ENCODE results near the gene EXOC6B. TPM values are rescaled to one million over a fixed set of nuclear protein-coding genes. Genes with fewer than 3 reads are reported as not detected.

EXOC6B gene
- total and polyA plus RNA-seq, 10 of the 15 experiments (the other 5 are each of a cell fraction or from before 2014, with no cell fraction given) = 0.23 to 2.2 (median 1.2) TPM

- H3K4me3 ChIP-seq = no peak overlapping the region
- DNase-seq (ENCODE audit: low read depth, low spot score) (no peak), FAIRE-seq (peak; percentile 38), ATAC-seq (no peak)
- ChIA-PET POLR2A (no interaction called here), SMC1A (ENCODE audit: uncharacterized antibody, unreplicated experiment) (no interaction called here), RAD21 (ENCODE audit: unreplicated experiment) (no interaction called here), CTCF (no interaction called here)
- H3K9ac ChIP-seq (ENCODE audit: control insufficient read depth, insufficient read depth, low read length) = no peak overlapping the region
- BruUV-seq (replicated peaks) = no TSS peak
- H2AFZ ChIP-seq (ENCODE audit: control insufficient read depth, low read depth, low read length) = no peak overlapping the region
- H3K36me3 ChIP-seq (ENCODE audit: control insufficient read depth in 2 of 2, insufficient read depth in 2 of 2, low read length in 1 of 2) = no peaks in the 10 kb centered on the region
- no peaks in the 10 kb centered on the region for H3K9me3 ChIP-seq (replicated peaks; ENCODE audit: control insufficient read depth, insufficient read depth, low read length)
- in situ Hi-C loops (cut with MboI) (no loop called here), intact Hi-C loops (cut with micrococcal nuclease; ENCODE audit: unreplicated experiment) (no loop called here)
- no peaks in the 10 kb centered on the region for H3K27me3 ChIP-seq (replicated peaks in 1 of 2; ENCODE audit: control insufficient read depth in 2 of 2, insufficient read depth in 2 of 2, low read length in 1 of 2)
- H3K27ac ChIP-seq (ENCODE audit: control insufficient read depth, insufficient read depth) = no peak overlapping the region
- no peak for TF ChIP-seq RBBP5 (conservative IDR thresholded peaks at IDR 0.05)
- no peak for TF ChIP-seq MEF2B (IDR thresholded peaks at IDR 0.05; ENCODE audit: partially characterized antibody, poor library complexity, severe bottlenecking)
- no peak for TF ChIP-seq NKRF (conservative IDR thresholded peaks at IDR 0.05)
- no peaks in the 10 kb centered on the region for H3K79me2 ChIP-seq (ENCODE audit: control insufficient read depth, insufficient read depth, low read length)
- H4K20me1 ChIP-seq (ENCODE audit: control insufficient read depth, insufficient read depth) = no peaks in the 10 kb centered on the region
- H3K4me1 ChIP-seq (ENCODE audit: control insufficient read depth, insufficient read depth, low read length) = no peaks in the 10 kb centered on the region
- 94% methylated on average over 2 of the region's 2 CpGs for WGBS (ENCODE audit: insufficient coverage, insufficient replicate concordance, low lambda C conversion rate, missing lambda C conversion rate)
- no peak overlapping the region for H3K4me2 ChIP-seq (ENCODE audit: control insufficient read depth, insufficient read depth)
Observed at GRCh38 chr2:72497763-72498162, 328.1 kb downstream of the EXOC6B start.

- ChIA-PET POLR2A (no interaction called here), CTCF (no interaction called here), SMC1A (ENCODE audit: uncharacterized antibody, unreplicated experiment) (no interaction called here), RAD21 (ENCODE audit: unreplicated experiment) (no interaction called here)
- intact Hi-C loops (cut with micrococcal nuclease; ENCODE audit: unreplicated experiment) (no loop called here), in situ Hi-C loops (cut with MboI) (no loop called here)
- H3K36me3 ChIP-seq (ENCODE audit: control insufficient read depth in 2 of 2, insufficient read depth in 2 of 2, low read length in 1 of 2) = no peaks in the 10 kb centered on the region
- BruUV-seq (replicated peaks) = no TSS peak
- no peaks in the 10 kb centered on the region for H3K27me3 ChIP-seq (replicated peaks in 1 of 2; ENCODE audit: control insufficient read depth in 2 of 2, insufficient read depth in 2 of 2, low read length in 1 of 2)
- no peak for ATAC-seq
- no peak for DNase-seq (ENCODE audit: low read depth, low spot score)
- H3K4me2 ChIP-seq (ENCODE audit: control insufficient read depth, insufficient read depth) = no peak overlapping the region
- no peaks in the 10 kb centered on the region for H4K20me1 ChIP-seq (ENCODE audit: control insufficient read depth, insufficient read depth)
- H3K9me3 ChIP-seq (replicated peaks; ENCODE audit: control insufficient read depth, insufficient read depth, low read length) = no peaks in the 10 kb centered on the region
- no peak overlapping the region for H2AFZ ChIP-seq (ENCODE audit: control insufficient read depth, low read depth, low read length)
- H3K79me2 ChIP-seq (ENCODE audit: control insufficient read depth, insufficient read depth, low read length) = no peaks in the 10 kb centered on the region
- H3K27ac ChIP-seq (ENCODE audit: control insufficient read depth, insufficient read depth) = no peak overlapping the region
- no peak overlapping the region for H3K9ac ChIP-seq (ENCODE audit: control insufficient read depth, insufficient read depth, low read length)
- H3K4me3 ChIP-seq = no peak overlapping the region
- no peaks in the 10 kb centered on the region for H3K4me1 ChIP-seq (ENCODE audit: control insufficient read depth, insufficient read depth, low read length)
- no peak for FAIRE-seq
- no peak for TF ChIP-seq NFYA (IDR thresholded peaks at IDR 0.05; ENCODE audit: borderline replicate concordance, low read depth, low read length)
- TF ChIP-seq KAT2A (conservative IDR thresholded peaks at IDR 0.05; ENCODE audit: control insufficient read depth, low read depth, low read length) = no peak
- TF ChIP-seq MTA2 (IDR thresholded peaks at IDR 0.05; ENCODE audit: low read depth) = no peak
- TF ChIP-seq TAF1 (IDR thresholded peaks at IDR 0.05; ENCODE audit: borderline replicate concordance, low read depth, low read length) = no peak
- TF ChIP-seq MEF2B (IDR thresholded peaks at IDR 0.05; ENCODE audit: partially characterized antibody, poor library complexity, severe bottlenecking) = no peak
- no peak for TF ChIP-seq ZBTB40 (IDR thresholded peaks at IDR 0.05; ENCODE audit: borderline replicate concordance)
- no peak for TF ChIP-seq SREBF2 (IDR thresholded peaks at IDR 0.05; ENCODE audit: low read length)
- no peak for TF ChIP-seq RFX5 (IDR thresholded peaks at IDR 0.05; ENCODE audit: low read depth, low read length)
Observed at GRCh38 chr2:72496479-72496878, 329.4 kb downstream of the EXOC6B start.

Data from GM12878 (cell line).